HT1080 (cell line): ENCODE results near the gene PLA2G2A. TPM values are rescaled to one million over a fixed set of nuclear protein-coding genes. Genes with fewer than 3 reads are reported as not detected.
"Not testable (repeated sequence)": the region's sequence is repeated elsewhere in the genome, so short reads cannot be mapped to it uniquely, and the experiment has no call there.

Experiments
- DNase-seq: peaks from one replicate; pipeline ENCODE4 v3.0.0-alpha.2; 2015; ENCODE audit warnings: low read depth
- total RNA-seq: library from RNA; depleted of rRNA; stranded (reverse); fragments of >200 nt; shearing (Covaris generic); gene quantifications from 2 replicates; pipeline ENCODE4 v1.2.3, GENCODE V29; 2014; rRNA removed

The PLA2G2A gene
- total RNA-seq, 1 experiment from 2014 or later = not detected

- DNase-seq = no peak
These were observed 46.6 kb downstream of the PLA2G2A start for GRCh38 chr1:19932866-19933265.

GRCh38 chr1:19927130-19927421 lies 52.3 kb downstream of the PLA2G2A start:
- not testable (repeated sequence) for DNase-seq

DNA sequence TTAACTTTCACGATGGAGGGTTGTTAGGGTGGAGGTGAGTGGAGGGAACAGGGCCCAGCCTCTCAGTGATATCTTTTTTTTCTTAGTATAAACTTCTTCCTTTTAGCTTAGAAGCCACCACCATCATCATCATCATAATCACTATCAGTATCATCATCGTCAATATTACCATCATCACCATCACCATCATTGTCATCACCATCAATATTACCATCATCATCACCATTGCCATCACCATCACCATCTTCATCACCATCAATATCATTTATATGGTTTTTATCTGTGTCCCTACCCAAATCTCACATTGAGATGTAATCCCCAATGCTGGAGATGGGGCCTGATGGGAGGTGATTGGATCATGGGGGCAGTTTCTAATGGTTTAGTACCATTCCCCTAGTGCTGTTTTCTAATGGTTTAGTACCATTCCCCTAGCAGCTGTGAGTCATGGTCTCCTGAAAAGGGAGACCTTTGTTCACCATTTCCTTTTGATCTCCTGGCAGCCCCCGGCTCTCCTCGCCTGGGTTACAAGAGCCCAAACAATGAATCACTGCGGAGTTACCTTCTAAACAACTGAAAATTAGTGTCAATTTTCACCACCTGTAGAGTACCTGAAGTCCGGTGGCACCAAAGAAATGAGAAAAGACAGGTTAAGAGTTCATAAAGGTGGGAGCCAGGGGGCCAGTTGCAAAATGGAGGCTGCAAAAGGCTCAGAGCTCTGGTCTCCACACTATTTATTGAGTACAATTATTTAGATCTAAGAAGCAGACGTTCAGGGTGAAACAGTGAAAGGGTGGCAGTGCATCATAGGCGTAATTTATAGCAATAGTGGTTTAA lies 52.9 kb downstream of the PLA2G2A start:
- peak; percentile 85 for DNase-seq

Other genes starting within 250 kb of the PLA2G2A start
- 13.1 and 18.9 TPM in 2 replicates for gene TMCO4, start 179.7 kb downstream of the PLA2G2A start, total RNA-seq
- not detected in 2 replicates for gene RNF186, start 164.3 kb downstream of the PLA2G2A start, total RNA-seq
- gene OTUD3, start 97.2 kb downstream of the PLA2G2A start, total RNA-seq = 3.3 and 3.6 TPM in 2 replicates
- not detected in 2 replicates for gene PLA2G2E, start 56.0 kb downstream of the PLA2G2A start, total RNA-seq
- not detected in 2 replicates for gene PLA2G5, start 90.6 kb upstream of the PLA2G2A start, total RNA-seq
- gene PLA2G2D, start 139.9 kb upstream of the PLA2G2A start, total RNA-seq = not detected in 2 replicates
- not detected in 2 replicates for gene PLA2G2F, start 159.7 kb upstream of the PLA2G2A start, total RNA-seq
- gene UBXN10, start 206.5 kb upstream of the PLA2G2A start, total RNA-seq = not detected in 2 replicates
- gene PLA2G2C, start 206.9 kb upstream of the PLA2G2A start, total RNA-seq = not detected in 2 replicates